Stomach (tissue), 4 donors: ENCODE data around the gene KCTD10.

ENCODE experiments used
- POLR2A ChIP-seq, 4 donors: fragments of 450-650 bp; IDR thresholded peaks; one replicate each; pipeline ENCODE4 v1.6.1; 2016; ENCODE audit warnings: antibody characterized with exemption in 4 of 4, control low read depth in 2 of 4, mild to moderate bottlenecking in 1 of 4, moderate library complexity in 1 of 4
- POLR2AphosphoS5 ChIP-seq, 3 donors: sonication (generic); formaldehyde crosslinking; IDR thresholded peaks; one replicate each; pipeline ENCODE4 v1.6.1; 2016; ENCODE audit warnings: antibody characterized with exemption in 3 of 3
- TF ChIP-seq, protein P1 (sequence below), 7 experiments: fragments of 450-650 bp in 4 of 7; fragments of 200-600 bp in 3 of 7; sonication (generic) in 3 of 7; IDR thresholded peaks; one replicate each; pipeline ENCODE4 v1.5.1; 2016 to 2019; ENCODE audit warnings: antibody characterized with exemption in 7 of 7, control low read depth in 2 of 7, mild to moderate bottlenecking in 1 of 7

- TF ChIP-seq, protein P1, sequence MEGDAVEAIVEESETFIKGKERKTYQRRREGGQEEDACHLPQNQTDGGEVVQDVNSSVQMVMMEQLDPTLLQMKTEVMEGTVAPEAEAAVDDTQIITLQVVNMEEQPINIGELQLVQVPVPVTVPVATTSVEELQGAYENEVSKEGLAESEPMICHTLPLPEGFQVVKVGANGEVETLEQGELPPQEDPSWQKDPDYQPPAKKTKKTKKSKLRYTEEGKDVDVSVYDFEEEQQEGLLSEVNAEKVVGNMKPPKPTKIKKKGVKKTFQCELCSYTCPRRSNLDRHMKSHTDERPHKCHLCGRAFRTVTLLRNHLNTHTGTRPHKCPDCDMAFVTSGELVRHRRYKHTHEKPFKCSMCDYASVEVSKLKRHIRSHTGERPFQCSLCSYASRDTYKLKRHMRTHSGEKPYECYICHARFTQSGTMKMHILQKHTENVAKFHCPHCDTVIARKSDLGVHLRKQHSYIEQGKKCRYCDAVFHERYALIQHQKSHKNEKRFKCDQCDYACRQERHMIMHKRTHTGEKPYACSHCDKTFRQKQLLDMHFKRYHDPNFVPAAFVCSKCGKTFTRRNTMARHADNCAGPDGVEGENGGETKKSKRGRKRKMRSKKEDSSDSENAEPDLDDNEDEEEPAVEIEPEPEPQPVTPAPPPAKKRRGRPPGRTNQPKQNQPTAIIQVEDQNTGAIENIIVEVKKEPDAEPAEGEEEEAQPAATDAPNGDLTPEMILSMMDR (IDR thresholded peaks at IDR 0.05), result no peak
- TF ChIP-seq POLR2A (IDR thresholded peaks at IDR 0.05) (no peak), POLR2AphosphoS5 (IDR thresholded peaks at IDR 0.05) (no peak)
These were observed 19.2 kb upstream of the KCTD10 start for GRCh38 chr12:109496306-109496705.
